ENCODE data around the gene FN1. TPM values are rescaled to one million over a fixed set of nuclear protein-coding genes. Genes with fewer than 3 reads are reported as not detected.
"Not testable (repeated sequence)": the region's sequence is repeated elsewhere in the genome, so short reads cannot be mapped to it uniquely, and the experiment has no call there.

The FN1 gene
- total and polyA plus RNA-seq, 2 of the 8 experiments (the other 6 are each of a cell fraction or from before 2014, with no cell fraction given): 42.9 to 109 TPM

- H3K14ac ChIP-seq (ENCODE audit: insufficient read length); H3K4me3 ChIP-seq (ENCODE audit: extremely low read depth in 1 of 4, insufficient read depth in 2 of 4, low read depth in 3 of 4, low read length in 4 of 4); H4K91ac ChIP-seq (replicated peaks; ENCODE audit: insufficient read length, low read length); H3K4me1 ChIP-seq (replicated peaks in 1 of 4; ENCODE audit: control insufficient read depth in 3 of 4, insufficient read depth in 4 of 4, low read length in 3 of 4); H3K9me3 ChIP-seq (ENCODE audit: insufficient read depth in 2 of 2, low read depth in 1 of 2, low read length in 1 of 2); H2BK20ac ChIP-seq (ENCODE audit: low read length); H3K23me2 ChIP-seq (ENCODE audit: low read depth, low read length); H3K79me1 ChIP-seq (ENCODE audit: low read depth, low read length); H2AK5ac ChIP-seq (ENCODE audit: low read depth, low read length); H3K27me3 ChIP-seq (replicated peaks in 1 of 4; ENCODE audit: control insufficient read depth in 3 of 4, extremely low read depth in 1 of 4, insufficient read depth in 3 of 4, low read length in 3 of 4); H3K9ac ChIP-seq (replicated peaks in 1 of 4; ENCODE audit: extremely low read depth in 1 of 4, low read depth in 3 of 4, low read length in 3 of 4); H2BK5ac ChIP-seq (ENCODE audit: low read depth, low read length); H3K79me2 ChIP-seq (ENCODE audit: control insufficient read depth in 1 of 2, insufficient read depth in 2 of 2, low read length in 2 of 2); H4K5ac ChIP-seq (ENCODE audit: insufficient read length, low read depth, low read length); H2BK12ac ChIP-seq (ENCODE audit: low read depth, low read length); H2BK120ac ChIP-seq (replicated peaks; ENCODE audit: low read depth, low read length); H3K4me2 ChIP-seq (ENCODE audit: insufficient read depth in 1 of 2, low read depth in 2 of 2, low read length in 2 of 2); CTCF ChIA-PET (ENCODE audit: partially characterized antibody); H4K8ac ChIP-seq (ENCODE audit: extremely low read depth, insufficient read depth, low read length); H3K4ac ChIP-seq (replicated peaks; ENCODE audit: insufficient read length, low read depth, low read length); H3K18ac ChIP-seq (ENCODE audit: extremely low read depth, low read length); H3K27ac ChIP-seq (ENCODE audit: low read depth, low read length); DNase-seq (ENCODE audit: low read depth in 1 of 2, low spot score in 2 of 2); H3K56ac ChIP-seq (replicated peaks; ENCODE audit: insufficient read length, low read depth, low read length); H2BK15ac ChIP-seq (ENCODE audit: low read length); H3K23ac ChIP-seq (ENCODE audit: insufficient read length); H4K20me1 ChIP-seq (replicated peaks in 1 of 2; ENCODE audit: control insufficient read depth in 1 of 2, insufficient read depth in 2 of 2, low read length in 2 of 2); FAIRE-seq; H2AFZ ChIP-seq (ENCODE audit: low read length): not testable (repeated sequence)
- H3K36me3 ChIP-seq (ENCODE audit: control insufficient read depth in 2 of 4, insufficient read depth in 4 of 4, low read length in 3 of 4): peaks cover 0 to 39% (median 9%) of the 10 kb centered on the region in 4 experiments; a peak in 6 of 8 replicates
- POLR2A ChIA-PET (ENCODE audit: partially characterized antibody): interaction anchor here (1.6 kb wide), 1 partner anchor 9 kb away, joined by 4 read pairs; no protein-coding TSS in a partner anchor
- WGBS, 2 experiments (ENCODE audit: extremely low coverage in 1 of 2, insufficient coverage in 1 of 2, insufficient read length in 1 of 2, insufficient replicate concordance in 2 of 2, low coverage in 1 of 2, low lambda C conversion rate in 2 of 2, missing lambda C conversion rate in 1 of 2): 83% methylated on average over 3 of the region's 3 CpGs; no CpG with 5 or more reads in 1 of the 2 experiments
Measured at GRCh38 chr2:215360059-215360458, 75.8 kb downstream of the FN1 start.
